Ishikawa (cell line): ENCODE measurements around the gene SLC6A12.

Experiments used
- CEBPB ChIP-seq: IDR thresholded peaks from 2 replicates; pipeline ENCODE4 v1.6.1; 2012
- EP300 ChIP-seq: IDR thresholded peaks from 2 replicates; pipeline ENCODE4 v1.6.1; 2012; ENCODE audit warnings: borderline replicate concordance
- FOXM1 ChIP-seq: IDR thresholded peaks from 2 replicates; pipeline ENCODE4 v1.6.1; 2012; ENCODE audit warnings: low read depth, borderline replicate concordance
- MAX ChIP-seq: IDR thresholded peaks from 2 replicates; pipeline ENCODE4 v1.6.1; 2012
- RAD21 ChIP-seq: IDR thresholded peaks from 2 replicates; pipeline ENCODE4 v1.6.1; 2012; ENCODE audit warnings: low read depth
- REST ChIP-seq: IDR thresholded peaks from 2 replicates; pipeline ENCODE4 v1.6.1; 2012; ENCODE audit warnings: low read depth, mild to moderate bottlenecking
- TAF1 ChIP-seq: IDR thresholded peaks from 2 replicates; pipeline ENCODE4 v1.6.1; 2012; ENCODE audit warnings: low read depth, mild to moderate bottlenecking
- TCF12 ChIP-seq: IDR thresholded peaks from 2 replicates; pipeline ENCODE4 v1.6.1; 2012; ENCODE audit warnings: low read depth
- TEAD4 ChIP-seq: IDR thresholded peaks from 2 replicates; pipeline ENCODE4 v1.6.1; 2012
- YY1 ChIP-seq: IDR thresholded peaks from 2 replicates; pipeline ENCODE4 v1.6.1; 2012; ENCODE audit warnings: low read depth
- ZBTB7A ChIP-seq: IDR thresholded peaks from 2 replicates; pipeline ENCODE4 v1.6.1; 2012; ENCODE audit warnings: low read depth

DNA sequence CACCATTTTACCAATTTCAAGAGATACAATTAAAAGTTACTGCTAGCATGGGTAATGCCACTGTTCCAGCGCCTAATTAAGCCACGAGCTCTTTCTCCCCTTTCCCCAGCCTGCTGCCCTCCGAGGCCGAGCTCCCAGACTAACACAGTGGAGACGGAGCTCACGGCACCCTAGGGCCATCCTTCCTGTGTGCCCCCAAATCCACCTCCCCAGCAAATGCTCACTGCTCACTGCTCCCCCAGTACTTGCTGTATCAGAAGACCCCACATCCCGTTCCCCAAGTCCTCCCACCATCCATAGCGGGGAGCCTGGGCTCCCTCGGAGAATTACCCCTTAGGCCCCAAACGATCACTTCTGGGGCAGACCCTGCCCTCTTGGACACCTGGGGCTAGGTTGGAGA, 42.7 kb downstream of the SLC6A12 start:
- TF ChIP-seq RAD21 = no peak
- no peak for TF ChIP-seq ZBTB7A
- TF ChIP-seq FOXM1 = no peak
- no peak for TF ChIP-seq EP300
- TF ChIP-seq CEBPB = no peak
- no peak for TF ChIP-seq MAX
- no peak for TF ChIP-seq TAF1
- no peak for TF ChIP-seq TEAD4
- TF ChIP-seq YY1 = no peak
- TF ChIP-seq TCF12 = no peak
- no peak for TF ChIP-seq REST
